Left ventricle myocardium inferior (tissue), 1 donor: ENCODE measurements around the gene CLPSL2. TPM values are rescaled to one million over a fixed set of nuclear protein-coding genes. Genes with fewer than 3 reads are reported as not detected.

Experiments
- DNase-seq: peaks from one replicate; pipeline ENCODE4 v3.0.0-alpha.2; 2020
- H3K27ac ChIP-seq: fragments of 200-600 bp; replicated peaks from 2 replicates; pipeline ENCODE4 v1.8.0; 2021
- H3K27me3 ChIP-seq: fragments of 200-600 bp; 2 replicates; pipeline ENCODE4 v1.8.0; 2021; ENCODE audit warnings: low read depth
- H3K36me3 ChIP-seq: fragments of 200-600 bp; 2 replicates; pipeline ENCODE4 v1.8.0; 2021
- H3K4me1 ChIP-seq: fragments of 200-600 bp; 2 replicates; pipeline ENCODE4 v1.8.0; 2021
- H3K4me3 ChIP-seq: fragments of 200-600 bp; 2 replicates; pipeline ENCODE4 v1.8.0; 2021; ENCODE audit warnings: mild to moderate bottlenecking, moderate library complexity
- H3K9me3 ChIP-seq: fragments of 200-600 bp; replicated peaks from 2 replicates; pipeline ENCODE4 v1.8.0; 2021
- intact Hi-C: fragments of 100-400 bp; cut with micrococcal nuclease; formaldehyde crosslinking; loops from one replicate; pipeline ENCODE4 v1.11.0; 2022
- total RNA-seq: library from RNA; stranded (reverse); fragmentation: NEBNext Ultra II Directional; extraction: Animal tissue kit (Norgen Biotek cat#: 25700); gene quantifications from one replicate; pipeline ENCODE4 v1.2.1, GENCODE V29; 2021
- TF ChIP-seq, protein P1 (sequence below): fragments of 200-600 bp; IDR thresholded peaks from 2 replicates; pipeline ENCODE4 v1.8.0; 2021; ENCODE audit warnings: antibody characterized with exemption, mild to moderate bottlenecking, borderline replicate concordance
- donor health status: DM: no; HTN: yes; CAD: no; lungs with severe emphysema.

Gene CLPSL2
- total RNA-seq, 1 donor from 2014 or later: not detected

DNA sequence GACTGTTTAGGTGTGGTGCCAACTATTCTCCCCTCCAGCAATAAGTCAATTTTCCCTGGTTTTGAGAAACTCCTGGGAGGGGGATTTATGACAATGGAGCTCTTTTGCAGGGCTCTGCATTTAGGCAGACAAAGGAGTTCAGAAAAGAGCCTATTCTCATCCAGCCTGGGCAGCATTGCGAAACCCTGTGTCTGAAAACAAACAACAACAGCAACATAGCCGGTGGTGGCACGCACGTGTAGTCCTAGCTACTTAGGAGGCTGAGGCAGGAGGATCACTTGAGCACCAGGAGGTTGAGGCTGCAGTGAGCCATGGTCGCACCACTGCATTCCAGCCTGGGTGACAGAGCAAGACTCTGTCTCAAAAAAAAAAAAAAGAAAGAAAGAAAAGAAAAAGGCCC, 14.3 kb downstream of the CLPSL2 start:
- H3K36me3 ChIP-seq: no peaks in the 10 kb centered on the region
- intact Hi-C loops: no loop called here
- H3K4me3 ChIP-seq: no peak overlapping the region
- no peak overlapping the region for H3K27ac ChIP-seq
- TF ChIP-seq, protein P1, sequence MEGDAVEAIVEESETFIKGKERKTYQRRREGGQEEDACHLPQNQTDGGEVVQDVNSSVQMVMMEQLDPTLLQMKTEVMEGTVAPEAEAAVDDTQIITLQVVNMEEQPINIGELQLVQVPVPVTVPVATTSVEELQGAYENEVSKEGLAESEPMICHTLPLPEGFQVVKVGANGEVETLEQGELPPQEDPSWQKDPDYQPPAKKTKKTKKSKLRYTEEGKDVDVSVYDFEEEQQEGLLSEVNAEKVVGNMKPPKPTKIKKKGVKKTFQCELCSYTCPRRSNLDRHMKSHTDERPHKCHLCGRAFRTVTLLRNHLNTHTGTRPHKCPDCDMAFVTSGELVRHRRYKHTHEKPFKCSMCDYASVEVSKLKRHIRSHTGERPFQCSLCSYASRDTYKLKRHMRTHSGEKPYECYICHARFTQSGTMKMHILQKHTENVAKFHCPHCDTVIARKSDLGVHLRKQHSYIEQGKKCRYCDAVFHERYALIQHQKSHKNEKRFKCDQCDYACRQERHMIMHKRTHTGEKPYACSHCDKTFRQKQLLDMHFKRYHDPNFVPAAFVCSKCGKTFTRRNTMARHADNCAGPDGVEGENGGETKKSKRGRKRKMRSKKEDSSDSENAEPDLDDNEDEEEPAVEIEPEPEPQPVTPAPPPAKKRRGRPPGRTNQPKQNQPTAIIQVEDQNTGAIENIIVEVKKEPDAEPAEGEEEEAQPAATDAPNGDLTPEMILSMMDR: no peak
- no peak for DNase-seq
- H3K27me3 ChIP-seq: peaks cover 87% of the 10 kb centered on the region
- no peaks in the 10 kb centered on the region for H3K9me3 ChIP-seq
- no peaks in the 10 kb centered on the region for H3K4me1 ChIP-seq

DNA sequence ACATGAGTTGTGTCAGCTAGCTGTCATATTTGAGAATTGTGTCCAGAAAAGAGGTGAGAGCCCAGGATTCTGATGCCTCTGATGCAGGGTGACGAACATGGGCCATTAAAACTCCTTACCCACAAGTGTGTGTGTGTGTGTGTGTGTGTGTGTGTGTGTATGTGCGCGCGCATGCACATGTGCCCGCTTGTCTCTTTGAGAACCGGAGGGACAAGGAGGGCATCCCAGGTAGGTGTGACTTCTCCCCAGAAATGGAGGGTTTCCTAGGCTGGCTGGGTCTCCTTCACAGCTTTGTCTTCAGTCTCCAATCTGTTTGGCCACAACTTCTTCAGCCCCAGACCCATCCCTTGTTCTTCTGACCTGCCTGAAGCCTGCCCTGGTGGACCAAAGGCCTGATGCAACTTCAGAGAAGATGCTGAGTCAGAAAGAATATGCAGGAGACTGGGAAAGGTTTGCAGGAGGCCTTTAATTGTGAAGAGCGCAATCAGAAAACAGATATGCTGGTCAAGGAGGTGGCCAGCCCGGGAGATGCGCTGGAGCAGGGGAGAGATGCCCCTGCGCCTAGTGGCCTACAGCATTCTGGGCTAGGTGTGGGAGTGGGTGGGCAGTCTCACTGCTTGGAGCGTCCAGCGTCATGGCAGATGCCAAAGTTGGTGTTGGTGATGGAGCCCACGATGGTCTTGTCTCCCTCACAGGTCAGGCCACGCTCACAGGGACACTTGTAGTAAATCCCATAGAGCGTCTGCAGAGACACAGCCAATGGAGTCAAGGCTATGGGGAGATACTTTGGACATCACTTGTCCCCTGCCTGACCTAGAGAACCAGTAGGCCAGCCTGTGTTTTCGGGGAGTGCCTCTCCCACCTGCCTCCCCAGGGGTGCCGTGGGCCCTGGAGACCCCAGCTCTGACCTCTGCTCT, 18.4 kb downstream of the CLPSL2 start:
- TF ChIP-seq, protein P1: no peak
- Histone ChIP-seq H3K27me3 (peaks cover 78% of the 10 kb centered on the region), H3K27ac (no peak overlapping the region)

DNA sequence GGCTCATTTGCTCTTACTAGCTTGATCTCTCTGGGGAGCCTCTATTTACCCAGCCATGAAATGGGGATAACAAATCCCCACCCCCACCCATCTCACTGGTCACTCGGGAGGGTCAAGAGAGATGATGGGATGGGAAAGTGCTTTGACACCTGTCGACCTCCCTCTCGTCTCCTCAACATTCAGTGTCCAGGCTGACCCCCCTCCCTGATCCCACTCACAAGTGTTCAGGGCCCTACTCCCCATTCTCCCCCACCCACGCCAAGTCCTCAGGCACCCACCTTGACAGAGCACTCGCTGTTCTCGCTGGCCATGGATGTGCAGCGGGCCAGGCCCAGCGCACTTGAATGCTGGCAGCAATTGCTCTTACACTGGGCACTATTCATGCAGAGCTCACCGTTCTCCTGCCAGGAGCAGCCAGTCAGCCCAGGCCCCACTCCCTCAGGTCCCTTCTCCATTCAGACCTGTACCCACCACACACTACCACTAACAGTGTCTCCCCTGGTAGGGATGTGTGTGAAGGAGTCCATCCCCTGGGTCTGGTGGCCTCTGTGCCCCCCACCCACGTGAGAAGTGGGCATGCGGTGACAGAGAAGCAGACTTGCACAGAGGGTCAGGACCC, 19.2 kb downstream of the CLPSL2 start:
- intact Hi-C loops: no loop called here
- H3K4me3 ChIP-seq: no peak overlapping the region
- H3K9me3 ChIP-seq: no peaks in the 10 kb centered on the region
- TF ChIP-seq, protein P1: no peak
- no peak overlapping the region for H3K27ac ChIP-seq
- DNase-seq: no peak
- peaks cover 71% of the 10 kb centered on the region for H3K27me3 ChIP-seq
- no peaks in the 10 kb centered on the region for H3K4me1 ChIP-seq
- H3K36me3 ChIP-seq: no peaks in the 10 kb centered on the region

More for the DNA sequence above, 18.4 kb downstream of the CLPSL2 start:
- no peak overlapping the region for H3K4me3 ChIP-seq
- no peak for DNase-seq
- no peaks in the 10 kb centered on the region for H3K4me1 ChIP-seq
- intact Hi-C loops: no loop called here
- H3K36me3 ChIP-seq: no peaks in the 10 kb centered on the region
- H3K9me3 ChIP-seq: no peaks in the 10 kb centered on the region

DNA sequence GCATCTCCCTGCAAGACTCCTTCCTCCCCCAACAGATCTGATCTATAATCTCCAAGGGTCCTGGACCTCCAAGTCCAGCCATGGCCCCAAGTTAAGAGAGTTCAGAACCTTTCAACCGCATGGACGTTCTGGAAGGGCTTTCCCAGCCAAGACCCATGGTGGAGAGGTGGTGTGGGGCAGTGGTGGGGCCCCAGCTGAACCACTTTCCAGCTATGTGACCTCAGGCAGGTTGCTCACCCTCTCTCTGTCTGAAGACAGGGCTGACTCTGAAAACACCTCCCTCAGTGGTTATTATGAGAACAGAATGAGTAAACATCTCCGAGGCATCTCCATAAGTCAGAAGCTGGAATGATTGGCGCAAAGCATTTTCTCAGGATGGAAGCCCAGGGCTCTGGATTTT, 19.8 kb downstream of the CLPSL2 start:
- TF ChIP-seq, protein P1: no peak
- H3K4me3 ChIP-seq: no peak overlapping the region
- intact Hi-C loops: no loop called here
- no peaks in the 10 kb centered on the region for H3K4me1 ChIP-seq
- no peaks in the 10 kb centered on the region for H3K9me3 ChIP-seq
- DNase-seq: no peak
- peaks cover 64% of the 10 kb centered on the region for H3K27me3 ChIP-seq
- no peaks in the 10 kb centered on the region for H3K36me3 ChIP-seq
- no peak overlapping the region for H3K27ac ChIP-seq

DNA sequence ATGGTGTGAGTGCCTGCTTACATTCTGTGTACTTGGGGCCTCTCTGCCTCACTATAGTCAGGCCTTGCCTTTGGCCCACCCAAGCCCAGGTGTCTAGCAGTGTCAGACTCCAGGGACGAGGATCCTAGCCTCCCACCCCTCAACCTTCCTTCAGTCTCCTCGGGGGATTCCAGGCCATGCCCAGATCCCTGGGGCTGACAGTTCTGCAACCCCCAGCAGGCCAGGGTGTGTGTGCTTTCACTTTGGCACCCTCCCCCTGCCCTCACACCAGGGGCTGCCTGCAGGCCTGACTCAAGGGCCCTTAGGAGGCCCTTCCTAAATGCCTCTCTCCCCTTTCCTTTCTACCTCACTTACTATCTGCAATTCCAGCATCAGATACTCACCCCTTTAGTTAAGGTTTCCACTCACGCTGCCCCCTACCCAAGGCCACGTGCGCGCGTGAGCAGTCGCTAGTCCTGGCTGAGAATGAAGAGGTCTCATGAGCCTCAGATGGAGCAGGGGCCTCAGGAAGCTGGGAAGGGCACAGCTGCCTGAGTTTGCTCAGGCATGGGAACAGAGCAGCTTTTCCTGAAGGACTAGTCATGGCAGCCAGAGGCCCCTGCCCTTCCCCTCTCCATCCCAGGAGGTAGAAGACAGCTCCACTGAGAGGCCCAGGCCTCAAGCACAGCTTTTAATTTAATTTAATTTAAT, 21.6 kb downstream of the CLPSL2 start:
- intact Hi-C loops: no loop called here
- DNase-seq: no peak
- no peak overlapping the region for H3K27ac ChIP-seq
- H3K4me1 ChIP-seq: no peaks in the 10 kb centered on the region
- no peaks in the 10 kb centered on the region for H3K36me3 ChIP-seq
- TF ChIP-seq, protein P1: no peak
- H3K9me3 ChIP-seq: no peaks in the 10 kb centered on the region
- H3K4me3 ChIP-seq: no peak overlapping the region
- H3K27me3 ChIP-seq: peaks cover 47% of the 10 kb centered on the region
